ENCODE results near the gene DDRGK1.

Gene DDRGK1

GRCh38 chr20:3168829-3169590 is 35.5 kb downstream of the DDRGK1 start:
- no peak overlapping the region for H3K9ac ChIP-seq (ENCODE audit: low read length in 2 of 2)

DNA sequence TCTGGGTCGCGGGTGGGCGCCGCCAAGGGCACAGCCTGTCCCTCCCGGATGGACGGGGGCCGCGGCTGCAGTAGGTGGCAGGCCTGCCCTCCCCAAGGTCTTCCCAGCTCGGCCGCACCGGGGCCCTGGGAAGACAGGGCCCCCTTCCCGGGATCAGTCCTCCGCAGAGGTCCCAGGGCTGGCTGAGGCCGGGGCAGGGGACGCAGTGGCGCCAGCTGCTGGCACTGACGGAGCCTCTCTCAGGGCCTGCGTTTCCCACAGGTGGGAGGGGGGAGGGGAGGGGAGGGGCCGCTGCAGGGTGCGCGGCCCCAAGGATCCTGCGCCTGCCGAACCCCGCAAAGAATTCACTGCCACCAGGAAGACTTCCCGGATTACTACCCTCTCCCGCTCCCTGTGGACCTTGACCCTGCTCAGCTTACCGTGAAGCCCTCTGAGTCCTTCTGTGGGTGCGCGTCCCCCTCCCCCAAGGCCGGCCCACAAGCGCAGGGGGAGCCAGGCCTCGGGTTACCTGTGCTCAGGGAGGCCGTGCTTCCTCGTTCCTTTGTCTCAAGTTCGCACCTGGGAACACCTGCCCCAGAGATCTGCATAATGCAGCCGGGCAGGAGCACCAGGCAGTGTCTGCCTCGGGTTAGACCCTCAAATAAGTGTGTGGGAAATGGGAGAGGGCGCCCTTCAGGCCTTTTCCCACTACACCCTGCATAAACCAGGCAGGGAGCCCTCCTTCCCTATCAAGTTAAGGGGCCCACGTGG is 36.2 kb downstream of the DDRGK1 start:
- H3K9me3 ChIP-seq (ENCODE audit: control insufficient read depth in 2 of 2, low read length in 2 of 2) = no peaks in the 10 kb centered on the region
- no peak overlapping the region for H3K4me3 ChIP-seq (ENCODE audit: low read length in 2 of 2)
- no peaks in the 10 kb centered on the region for H3K36me3 ChIP-seq (ENCODE audit: control insufficient read depth in 2 of 2, insufficient read depth in 2 of 2, low read length in 2 of 2)
- peaks cover 9% of the 10 kb centered on the region for H3K4me1 ChIP-seq (ENCODE audit: control insufficient read depth, insufficient read depth, low read length)
- no peak overlapping the region for H3K27ac ChIP-seq (ENCODE audit: low read length)
- peaks cover 0 to 4% of the 10 kb centered on the region in 2 donors for H3K27me3 ChIP-seq (ENCODE audit: control insufficient read depth in 1 of 2, insufficient read depth in 2 of 2, low read length in 2 of 2)
- no peak overlapping the region for H3K9ac ChIP-seq (ENCODE audit: low read length in 2 of 2)

More at GRCh38 chr20:3168829-3169590, 35.5 kb downstream of the DDRGK1 start:
- no peaks in the 10 kb centered on the region for H3K9me3 ChIP-seq (ENCODE audit: control insufficient read depth in 2 of 2, low read length in 2 of 2)
- H3K4me1 ChIP-seq (ENCODE audit: control insufficient read depth, insufficient read depth, low read length) = peaks cover 12% of the 10 kb centered on the region
- no peak overlapping the region for H3K4me3 ChIP-seq (ENCODE audit: low read length in 2 of 2)
- H3K27ac ChIP-seq (ENCODE audit: low read length) = no peak overlapping the region
- H3K36me3 ChIP-seq (ENCODE audit: control insufficient read depth in 2 of 2, insufficient read depth in 2 of 2, low read length in 2 of 2) = no peaks in the 10 kb centered on the region
- H3K27me3 ChIP-seq (ENCODE audit: control insufficient read depth in 1 of 2, insufficient read depth in 2 of 2, low read length in 2 of 2) = peaks cover 0 to 4% of the 10 kb centered on the region in 2 donors

- no peaks in the 10 kb centered on the region for H3K36me3 ChIP-seq (ENCODE audit: control insufficient read depth in 2 of 2, insufficient read depth in 2 of 2, low read length in 2 of 2)
- no peak overlapping the region for H3K9ac ChIP-seq (ENCODE audit: low read length in 2 of 2)
- no peak overlapping the region for H3K27ac ChIP-seq (ENCODE audit: low read length)
Observed at GRCh38 chr20:3167738-3168078, 36.8 kb downstream of the DDRGK1 start.

GRCh38 chr20:3166913-3167342 is 37.6 kb downstream of the DDRGK1 start:
- H3K4me3 ChIP-seq (ENCODE audit: low read length in 2 of 2) = no peak overlapping the region
- H3K27me3 ChIP-seq (ENCODE audit: control insufficient read depth in 1 of 2, insufficient read depth in 2 of 2, low read length in 2 of 2) = peaks cover 0 to 4% of the 10 kb centered on the region in 2 donors
- H3K27ac ChIP-seq (ENCODE audit: low read length) = no peak overlapping the region
- H3K9me3 ChIP-seq (ENCODE audit: control insufficient read depth in 2 of 2, low read length in 2 of 2) = no peaks in the 10 kb centered on the region
- H3K9ac ChIP-seq (ENCODE audit: low read length in 2 of 2) = no peak overlapping the region
- H3K4me1 ChIP-seq (ENCODE audit: control insufficient read depth, insufficient read depth, low read length) = no peaks in the 10 kb centered on the region
- H3K36me3 ChIP-seq (ENCODE audit: control insufficient read depth in 2 of 2, insufficient read depth in 2 of 2, low read length in 2 of 2) = no peaks in the 10 kb centered on the region

More at GRCh38 chr20:3167738-3168078, 36.8 kb downstream of the DDRGK1 start:
- peaks cover 0 to 4% of the 10 kb centered on the region in 2 donors for H3K27me3 ChIP-seq (ENCODE audit: control insufficient read depth in 1 of 2, insufficient read depth in 2 of 2, low read length in 2 of 2)
- no peaks in the 10 kb centered on the region for H3K9me3 ChIP-seq (ENCODE audit: control insufficient read depth in 2 of 2, low read length in 2 of 2)
- H3K4me1 ChIP-seq (ENCODE audit: control insufficient read depth, insufficient read depth, low read length) = peaks cover 4% of the 10 kb centered on the region
- H3K4me3 ChIP-seq (ENCODE audit: low read length in 2 of 2) = no peak overlapping the region

- no peak overlapping the region for H3K9ac ChIP-seq (ENCODE audit: low read length in 2 of 2)
- no peak overlapping the region for H3K4me3 ChIP-seq (ENCODE audit: low read length in 2 of 2)
- H3K27me3 ChIP-seq (ENCODE audit: control insufficient read depth in 1 of 2, insufficient read depth in 2 of 2, low read length in 2 of 2) = peaks cover 0 to 4% of the 10 kb centered on the region in 2 donors
- H3K4me1 ChIP-seq (ENCODE audit: control insufficient read depth, insufficient read depth, low read length) = no peaks in the 10 kb centered on the region
- H3K9me3 ChIP-seq (ENCODE audit: control insufficient read depth in 2 of 2, low read length in 2 of 2) = no peaks in the 10 kb centered on the region
- no peaks in the 10 kb centered on the region for H3K36me3 ChIP-seq (ENCODE audit: control insufficient read depth in 2 of 2, insufficient read depth in 2 of 2, low read length in 2 of 2)
- no peak overlapping the region for H3K27ac ChIP-seq (ENCODE audit: low read length)
Observed at GRCh38 chr20:3166338-3166912, 38.1 kb downstream of the DDRGK1 start.

GRCh38 chr20:3165473-3166337 is 38.8 kb downstream of the DDRGK1 start:
- H3K27ac ChIP-seq (ENCODE audit: low read length) = no peak overlapping the region
- no peaks in the 10 kb centered on the region for H3K4me1 ChIP-seq (ENCODE audit: control insufficient read depth, insufficient read depth, low read length)
- no peaks in the 10 kb centered on the region for H3K36me3 ChIP-seq (ENCODE audit: control insufficient read depth in 2 of 2, insufficient read depth in 2 of 2, low read length in 2 of 2)
- H3K9ac ChIP-seq (ENCODE audit: low read length in 2 of 2) = no peak overlapping the region
- H3K27me3 ChIP-seq (ENCODE audit: control insufficient read depth in 1 of 2, insufficient read depth in 2 of 2, low read length in 2 of 2) = peaks cover 0 to 4% of the 10 kb centered on the region in 2 donors
- H3K9me3 ChIP-seq (ENCODE audit: control insufficient read depth in 2 of 2, low read length in 2 of 2) = no peaks in the 10 kb centered on the region
- peak overlapping the region in 1 of 2 donors; percentile 22 for H3K4me3 ChIP-seq (ENCODE audit: low read length in 2 of 2)

- H3K27ac ChIP-seq (ENCODE audit: low read length) = no peak overlapping the region
- no peak overlapping the region for H3K4me3 ChIP-seq (ENCODE audit: low read length in 2 of 2)
- no peaks in the 10 kb centered on the region for H3K36me3 ChIP-seq (ENCODE audit: control insufficient read depth in 2 of 2, insufficient read depth in 2 of 2, low read length in 2 of 2)
- H3K27me3 ChIP-seq (ENCODE audit: control insufficient read depth in 1 of 2, insufficient read depth in 2 of 2, low read length in 2 of 2) = peaks cover 0 to 4% of the 10 kb centered on the region in 2 donors
- H3K4me1 ChIP-seq (ENCODE audit: control insufficient read depth, insufficient read depth, low read length) = peaks cover under 1% of the 10 kb centered on the region
- no peak overlapping the region for H3K9ac ChIP-seq (ENCODE audit: low read length in 2 of 2)
- no peaks in the 10 kb centered on the region for H3K9me3 ChIP-seq (ENCODE audit: control insufficient read depth in 2 of 2, low read length in 2 of 2)
Observed at GRCh38 chr20:3164763-3165410, 39.6 kb downstream of the DDRGK1 start.

DNA sequence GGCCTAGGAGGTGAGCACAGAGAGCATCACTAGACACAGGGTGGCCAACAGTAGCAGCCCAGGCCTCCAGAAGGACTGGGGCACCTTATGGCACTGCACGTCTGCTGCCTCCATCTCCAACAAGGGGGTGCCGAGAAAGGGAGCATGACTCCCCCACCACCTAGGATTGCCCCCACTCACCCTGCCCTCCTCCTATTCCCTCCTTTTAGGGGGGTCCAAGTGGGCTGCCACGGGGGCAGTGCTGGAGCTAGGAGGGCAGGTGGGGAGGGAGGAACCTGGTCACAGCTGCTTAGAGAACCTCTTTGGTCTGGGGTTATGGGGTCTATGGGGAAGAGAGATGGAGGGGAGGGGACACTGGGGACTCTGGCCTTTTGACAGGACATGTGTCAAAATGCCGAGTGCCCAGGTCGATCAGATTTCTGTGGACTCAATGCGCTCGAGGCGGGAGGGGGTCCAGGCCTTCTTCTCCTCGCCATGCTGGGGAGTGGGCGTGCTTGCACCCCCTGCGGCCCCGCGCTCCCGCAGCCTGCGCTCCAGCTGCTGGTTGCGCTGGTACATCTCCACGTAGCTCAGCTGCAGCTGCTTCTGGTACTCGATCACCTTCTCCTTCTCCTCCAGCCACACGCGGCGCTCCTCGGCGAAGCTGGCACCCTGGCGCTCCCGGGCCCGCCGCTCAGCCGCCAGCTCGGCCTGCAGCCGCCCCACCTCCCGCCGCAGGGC is 40.3 kb downstream of the DDRGK1 start:
- Histone ChIP-seq H3K36me3 (ENCODE audit: control insufficient read depth in 2 of 2, insufficient read depth in 2 of 2, low read length in 2 of 2) (no peaks in the 10 kb centered on the region), H3K27ac (ENCODE audit: low read length) (no peak overlapping the region), H3K4me3 (ENCODE audit: low read length in 2 of 2) (no peak overlapping the region)

DNA sequence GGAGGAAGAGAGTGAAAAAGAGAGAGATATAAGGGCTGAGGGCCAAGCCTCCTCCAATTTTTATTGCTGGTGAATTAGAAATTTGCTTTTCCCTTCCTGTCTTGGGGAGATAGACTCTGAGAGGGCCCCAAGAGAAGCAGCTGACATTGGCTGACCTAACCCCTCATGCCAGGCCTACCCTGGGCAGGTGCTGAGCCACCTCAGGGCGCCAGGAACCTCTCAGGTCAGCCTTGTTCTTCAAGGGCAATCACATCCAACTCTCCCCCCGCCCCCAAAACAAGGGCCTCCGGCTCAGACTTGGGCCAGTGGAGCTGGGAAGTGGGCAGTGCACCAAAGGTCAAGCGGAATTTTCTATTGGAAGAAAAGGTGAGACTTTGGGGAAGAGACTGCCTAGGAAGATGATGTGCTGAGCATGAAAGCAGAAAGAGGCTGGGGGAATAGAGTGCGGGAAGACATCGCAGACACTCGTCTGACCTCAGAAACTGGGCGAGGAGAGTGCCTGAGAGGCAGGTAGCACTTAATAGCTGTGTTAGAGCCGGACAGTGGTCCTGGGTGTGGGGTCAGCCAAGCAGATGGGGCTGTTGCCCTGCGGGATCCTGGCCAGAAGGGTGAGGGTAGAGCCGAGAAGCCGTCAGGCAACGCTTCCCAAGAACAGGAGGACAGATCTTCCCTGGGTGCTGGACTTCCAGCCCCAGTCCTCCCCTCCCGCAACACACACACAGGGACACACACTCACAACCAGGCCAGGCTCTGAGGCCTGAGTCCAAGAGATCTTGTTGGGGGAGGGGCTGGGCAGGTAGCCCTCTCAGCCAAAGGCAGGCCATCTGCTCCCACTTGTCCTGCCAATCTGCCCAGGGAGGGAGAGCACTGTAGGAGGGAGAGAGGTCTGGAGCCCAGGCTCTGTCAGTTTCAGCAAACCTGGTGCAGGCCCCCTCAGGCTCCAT is 41.1 kb downstream of the DDRGK1 start:
- H3K27ac ChIP-seq (ENCODE audit: low read length) = no peak overlapping the region
- H3K27me3 ChIP-seq (ENCODE audit: control insufficient read depth in 1 of 2, insufficient read depth in 2 of 2, low read length in 2 of 2) = peaks cover 0 to under 1% of the 10 kb centered on the region in 2 donors
- H3K4me1 ChIP-seq (ENCODE audit: control insufficient read depth, insufficient read depth, low read length) = peaks cover 10% of the 10 kb centered on the region
- H3K9ac ChIP-seq (ENCODE audit: low read length in 2 of 2) = no peak overlapping the region
- no peak overlapping the region for H3K4me3 ChIP-seq (ENCODE audit: low read length in 2 of 2)
- H3K9me3 ChIP-seq (ENCODE audit: control insufficient read depth in 2 of 2, low read length in 2 of 2) = no peaks in the 10 kb centered on the region
- no peaks in the 10 kb centered on the region for H3K36me3 ChIP-seq (ENCODE audit: control insufficient read depth in 2 of 2, insufficient read depth in 2 of 2, low read length in 2 of 2)

More for the DNA sequence above, 40.3 kb downstream of the DDRGK1 start:
- Histone ChIP-seq H3K27me3 (ENCODE audit: control insufficient read depth in 1 of 2, insufficient read depth in 2 of 2, low read length in 2 of 2) (peaks cover 0 to 4% of the 10 kb centered on the region in 2 donors), H3K9ac (ENCODE audit: low read length in 2 of 2) (no peak overlapping the region), H3K4me1 (ENCODE audit: control insufficient read depth, insufficient read depth, low read length) (peaks cover 2% of the 10 kb centered on the region), H3K9me3 (ENCODE audit: control insufficient read depth in 2 of 2, low read length in 2 of 2) (no peaks in the 10 kb centered on the region)
